ENCODE results near the gene RTF1. TPM values are rescaled to one million over a fixed set of nuclear protein-coding genes. Genes with fewer than 3 reads are reported as not detected.

The RTF1 gene
- 12.9 and 28.1 TPM in 2 replicates for total RNA-seq

GRCh38 chr15:41416742-41417417 is at the start of gene RTF1:
Gene RTF1 (plus strand): TSS chr15:41417095. CDS start chr15:41417116, 21 bp downstream.

DNA sequence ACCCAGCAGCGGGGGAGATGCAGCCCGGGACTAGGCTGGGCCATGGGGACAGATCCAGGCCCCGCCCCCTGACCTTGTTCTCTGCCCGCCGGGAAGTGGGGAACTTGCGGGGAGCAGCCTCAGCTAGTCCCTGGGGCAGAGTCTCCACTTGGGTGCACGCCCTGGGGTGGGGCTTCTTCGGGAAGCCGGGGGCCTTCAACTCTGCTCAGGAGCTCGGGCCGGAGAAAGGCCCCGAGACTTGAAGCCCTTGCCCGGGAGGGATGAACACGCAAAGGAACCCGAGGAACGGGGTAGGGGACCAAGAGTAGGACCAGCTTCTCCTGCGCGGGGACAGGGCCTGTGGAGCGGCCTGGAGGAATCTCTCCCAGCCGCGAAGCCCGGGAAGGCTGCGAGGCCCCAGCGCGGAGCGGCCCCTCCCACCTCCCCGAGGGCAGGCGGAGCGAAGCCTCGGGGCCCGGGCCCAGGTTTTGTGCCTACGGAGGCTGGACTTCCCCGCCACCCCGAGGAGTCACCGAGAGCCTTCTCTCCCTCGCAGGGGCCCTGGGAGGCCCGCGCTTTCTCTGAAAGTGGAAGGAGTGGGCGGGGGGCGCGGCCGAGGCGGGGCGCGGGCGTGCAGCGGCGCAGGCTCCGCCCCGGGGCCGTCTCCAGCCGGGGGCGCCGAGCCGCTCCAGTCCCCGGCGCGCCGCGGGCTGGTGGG is 76.5 kb downstream of the RTF1 start, which contains the start of gene ITPKA:
Gene ITPKA, plus strand, starts transcription at position 670 of the 697 bp plus-strand sequence. CDS start 54 bp downstream, outside the sequence.

DNA sequence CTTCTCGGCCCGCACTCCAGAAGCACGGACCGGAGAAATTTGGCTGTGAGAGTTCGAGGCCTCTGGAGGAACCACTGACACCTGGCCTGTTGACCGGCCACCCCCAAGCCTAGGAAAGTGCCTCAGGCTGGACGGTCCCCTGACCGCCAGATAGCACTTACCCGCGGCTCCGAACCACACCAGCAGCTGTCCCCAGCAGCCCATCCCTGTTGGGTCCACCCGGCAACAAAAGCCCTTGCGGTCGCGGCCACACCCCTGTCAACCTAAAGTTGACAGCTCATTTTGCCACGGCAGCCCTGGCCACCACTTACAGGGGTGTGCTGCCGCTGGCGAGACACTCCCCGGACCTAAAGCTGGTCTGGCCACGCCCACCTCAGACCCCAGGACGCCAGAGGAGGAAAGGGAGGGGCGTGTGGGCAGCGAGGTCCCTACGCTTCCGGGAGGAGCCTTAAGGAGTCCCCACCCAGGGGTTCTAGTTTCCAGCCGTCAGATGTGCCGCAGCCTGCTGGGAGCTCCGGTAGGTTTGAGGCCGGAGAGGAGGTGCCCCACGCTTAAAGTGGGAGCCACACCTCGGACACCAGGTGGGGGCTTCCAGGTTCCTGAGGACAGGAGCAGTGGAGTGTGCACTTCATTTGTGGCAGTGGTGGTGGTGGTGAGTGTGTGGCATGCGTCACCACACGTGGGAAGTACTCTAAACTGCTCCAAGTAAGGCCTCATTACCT is 96.8 kb downstream of the RTF1 start, which contains the start of gene LTK:
Gene LTK, minus strand, starts transcription at position 322 of the 722 bp plus-strand sequence. Its CDS starts 118 bp downstream, at position 204.

Other genes starting within 250 kb of the RTF1 start
- not detected in 2 replicates for gene EXD1, start 186.3 kb upstream of the RTF1 start, total RNA-seq
- gene CHP1, start 185.8 kb upstream of the RTF1 start, total RNA-seq = 130 and 135 TPM in 2 replicates
- 0.58 TPM in 1 of 2 replicates, not detected in the other for gene OIP5, start 84.5 kb upstream of the RTF1 start, total RNA-seq
- gene NUSAP1, start 84.2 kb upstream of the RTF1 start, total RNA-seq = 10.1 and 10.9 TPM in 2 replicates
- gene NDUFAF1, start 14.6 kb upstream of the RTF1 start, total RNA-seq = 9.9 and 27.1 TPM in 2 replicates
- gene ITPKA, start 76.8 kb downstream of the RTF1 start, total RNA-seq = 2.8 and 4.8 TPM in 2 replicates
- not detected in 2 replicates for gene LTK, start 96.7 kb downstream of the RTF1 start, total RNA-seq
- gene RPAP1, start 127.2 kb downstream of the RTF1 start, total RNA-seq = 19.8 and 21.6 TPM in 2 replicates
- 15.4 and 24.0 TPM in 2 replicates for gene TYRO3, start 142.1 kb downstream of the RTF1 start, total RNA-seq
- 11.3 and 14.2 TPM in 2 replicates for gene MGA, start 243.3 kb downstream of the RTF1 start, total RNA-seq